VCaP (cell line): ENCODE measurements around the gene GPC3.

Experiments used
- H3K27ac ChIP-seq: fragments of 450-650 bp; 2 replicates; pipeline ENCODE4 v1.5.1; 2017
- CTCF ChIP-seq: fragments of 450-650 bp; conservative IDR thresholded peaks from 2 replicates; pipeline ENCODE4 v1.5.1; 2017; ENCODE audit warnings: mild to moderate bottlenecking, moderate library complexity

Gene GPC3

GRCh38 chrX:133878710-133879109, 106.7 kb downstream of the GPC3 start:
- H3K27ac ChIP-seq = no peak overlapping the region
- TF ChIP-seq CTCF = no peak

GRCh38 chrX:133876646-133877045, 108.7 kb downstream of the GPC3 start:
- TF ChIP-seq CTCF = no peak
- no peak overlapping the region for H3K27ac ChIP-seq

GRCh38 chrX:133869270-133869669, 116.1 kb downstream of the GPC3 start:
- H3K27ac ChIP-seq = no peak overlapping the region
- TF ChIP-seq CTCF = no peak

- TF ChIP-seq CTCF = no peak
- no peak overlapping the region for H3K27ac ChIP-seq
Measured at GRCh38 chrX:133868682-133869081, 116.7 kb downstream of the GPC3 start.

GRCh38 chrX:133868250-133868649, 117.1 kb downstream of the GPC3 start:
- no peak overlapping the region for H3K27ac ChIP-seq
- no peak for TF ChIP-seq CTCF

GRCh38 chrX:133865761-133866471, 119.5 kb downstream of the GPC3 start:
- H3K27ac ChIP-seq = no peak overlapping the region
- no peak for TF ChIP-seq CTCF

GRCh38 chrX:133864236-133864635, 121.2 kb downstream of the GPC3 start:
- no peak for TF ChIP-seq CTCF
- H3K27ac ChIP-seq = no peak overlapping the region
